ENCODE data around the gene MICAL3.

GRCh38 chr22:17811119-17811518 is 213.2 kb downstream of the MICAL3 start:
- TF ChIP-seq TARDBP (IDR thresholded peaks at IDR 0.05) = no peak
- no peak for TF ChIP-seq FOXA1 (IDR thresholded peaks at IDR 0.05)
- TF ChIP-seq LEF1 (IDR thresholded peaks at IDR 0.05; ENCODE audit: borderline replicate concordance) = no peak
- no peak for TF ChIP-seq ELF4 (IDR thresholded peaks at IDR 0.05)
- no peak for TF ChIP-seq PKNOX1 (IDR thresholded peaks at IDR 0.05)
- TF ChIP-seq SP1 (IDR thresholded peaks at IDR 0.05) = no peak
- no peak for TF ChIP-seq FOXM1 (IDR thresholded peaks at IDR 0.05; ENCODE audit: borderline replicate concordance)
- no peak for TF ChIP-seq L3MBTL2 (conservative IDR thresholded peaks at IDR 0.05)
